Astrocyte of the cerebellum (primary cell): ENCODE measurements around the gene SPTBN1.

Source experiments
- DNase-seq: peaks from one replicate; pipeline ENCODE4 v3.0.0-alpha.2; 2011; ENCODE audit warnings: low read depth
- H3K4me3 ChIP-seq: 2 replicates; pipeline ENCODE4 v1.5.1; 2011; ENCODE audit warnings: mild to moderate bottlenecking, low read depth, low read length, moderate library complexity
- CTCF ChIP-seq: IDR thresholded peaks from 2 replicates; pipeline ENCODE4 v1.5.1; 2012; ENCODE audit warnings: low read length, low read depth, moderate library complexity, mild to moderate bottlenecking; ENCODE audit errors: missing control alignments
- in situ Hi-C: cut with HindIII; loops from 2 replicates; pipeline ENCODE4 v1.10.0; 2017; ENCODE audit warnings: low sequenced_read_pairs

Gene SPTBN1

GRCh38 chr2:54455563-54456361, at the start of gene SPTBN1:
Gene SPTBN1 (plus strand): TSS chr2:54456327. CDS start chr2:54526419, 70,092 bp downstream.
- H3K4me3 ChIP-seq, result peak within 1 kb of the TSS; percentile 82
- TF ChIP-seq CTCF, result peak; percentile 5
- in situ Hi-C loops, result no loop called here
- DNase-seq, result peak; percentile 67

GRCh38 chr2:54407693-54408092, 48.4 kb upstream of the SPTBN1 start:
- no peak for DNase-seq
- TF ChIP-seq CTCF, result no peak
- no peak overlapping the region for H3K4me3 ChIP-seq
- in situ Hi-C loops, result no loop called here

- H3K4me3 ChIP-seq, result no peak overlapping the region
- no peak for TF ChIP-seq CTCF
- in situ Hi-C loops, result no loop called here
- DNase-seq, result no peak
Observed at GRCh38 chr2:54408288-54408687, 47.8 kb upstream of the SPTBN1 start.

GRCh38 chr2:54409752-54410151, 46.4 kb upstream of the SPTBN1 start:
- TF ChIP-seq CTCF, result no peak
- in situ Hi-C loops, result no loop called here
- no peak overlapping the region for H3K4me3 ChIP-seq
- DNase-seq, result no peak

- no peak for DNase-seq
- no peak overlapping the region for H3K4me3 ChIP-seq
- no peak for TF ChIP-seq CTCF
- in situ Hi-C loops, result no loop called here
Observed at GRCh38 chr2:54411801-54412354, 44.2 kb upstream of the SPTBN1 start.

- no peak for DNase-seq
- H3K4me3 ChIP-seq, result no peak overlapping the region
- no peak for TF ChIP-seq CTCF
- in situ Hi-C loops, result no loop called here
Observed at GRCh38 chr2:54416166-54416813, 39.8 kb upstream of the SPTBN1 start.
